B cell (primary cell): ENCODE data around the gene BTN2A1. TPM values are rescaled to one million over a fixed set of nuclear protein-coding genes. Genes with fewer than 3 reads are reported as not detected.

Experiments used
- ATAC-seq: fragments of 200-7000 bp; cut with Tn5 transposase; one replicate; pipeline ENCODE4 v1.10.0; 2021; ENCODE audit warnings: low read depth, mild to moderate bottlenecking, moderate number of reproducible peaks, moderate library complexity
- CTCF ChIA-PET: fragments of 350-600 bp; sonication (Branson Sonifier 250); formaldehyde crosslinking; loops from one replicate; lab custom pipeline; 2021; ENCODE audit warnings: antibody characterized with exemption, inconsistent platforms; lab: Charles Lee
- POLR2A ChIA-PET: fragments of 350-600 bp; sonication (Branson Sonifier 250); formaldehyde crosslinking; loops from one replicate; lab custom pipeline; 2021; ENCODE audit warnings: antibody characterized with exemption; lab: Charles Lee
- DNase-seq: peaks from one replicate; pipeline ENCODE4 v3.0.0; 2013
- H2AFZ ChIP-seq: 2 replicates; pipeline ENCODE4 v1.6.1; 2012; ENCODE audit warnings: mild to moderate bottlenecking, low read depth, low read length; ENCODE audit not compliant: insufficient read depth, poor library complexity, severe bottlenecking
- H3K27ac ChIP-seq, 2 donors: 1 replicate in 1 of 2; 2 replicates in 1 of 2; pipeline ENCODE4 v1.5.1; 2012 to 2013; ENCODE audit warnings: low read length in 2 of 2, mild to moderate bottlenecking in 2 of 2, moderate library complexity in 1 of 2
- H3K27me3 ChIP-seq, 4 experiments: fragments of 200-600 bp in 1 of 4; sonication (generic) in 1 of 4; replicated peaks in 1 of 4; 1 replicate in 2 of 4; 2 replicates in 2 of 4; pipeline versions ENCODE4 v1.6.1 to v1.7.0; 2013 to 2016; ENCODE audit warnings: low read length in 3 of 4, mild to moderate bottlenecking in 2 of 4, mixed read lengths in 1 of 4, moderate library complexity in 1 of 4; ENCODE audit not compliant: insufficient read depth in 4 of 4, control insufficient read depth in 3 of 4; ENCODE audit errors: control extremely low read depth in 1 of 4
- H3K36me3 ChIP-seq, 2 experiments: replicated peaks in 1 of 2; 1 replicate in 1 of 2; 2 replicates in 1 of 2; pipeline versions ENCODE4 v1.6.1 to v1.7.1; 2013; ENCODE audit warnings: low read length in 1 of 2; ENCODE audit not compliant: insufficient read depth in 2 of 2, control insufficient read depth in 1 of 2; ENCODE audit errors: control extremely low read depth in 1 of 2, extremely low read depth in 1 of 2
- H3K4me1 ChIP-seq, 2 donors: fragments of 200-600 bp in 1 of 2; sonication (generic) in 1 of 2; 1 replicate in 1 of 2; 2 replicates in 1 of 2; pipeline versions ENCODE4 v1.5.1 to v1.6.1; 2013 to 2017; ENCODE audit warnings: low read length in 2 of 2; ENCODE audit not compliant: control insufficient read depth in 2 of 2, insufficient read depth in 2 of 2
- H3K4me2 ChIP-seq: replicated peaks from 2 replicates; pipeline ENCODE3; 2012; ENCODE audit warnings: mild to moderate bottlenecking, low read depth, low read length; ENCODE audit not compliant: poor library complexity, severe bottlenecking
- H3K4me3 ChIP-seq, 5 experiments: fragments of 200-600 bp in 1 of 5; sonication (generic) in 1 of 5; 1 replicate in 3 of 5; 2 replicates in 2 of 5; pipeline versions ENCODE4 v1.5.1 to v1.7.0; 2011 to 2016; ENCODE audit warnings: low read length in 4 of 5, mild to moderate bottlenecking in 4 of 5, low read depth in 2 of 5, control low read depth in 1 of 5, moderate library complexity in 1 of 5; ENCODE audit not compliant: insufficient read depth in 1 of 5; ENCODE audit errors: control extremely low read depth in 1 of 5, extremely low read depth in 1 of 5
- H3K79me2 ChIP-seq: fragments of 200-600 bp; sonication (generic); one replicate; pipeline ENCODE4 v1.6.0; 2016; ENCODE audit warnings: low read length; ENCODE audit not compliant: control insufficient read depth, insufficient read depth
- H3K9ac ChIP-seq: fragments of 200-600 bp; sonication (generic); 2 replicates; pipeline ENCODE4 v1.6.1; 2017; ENCODE audit warnings: mild to moderate bottlenecking, low read length, moderate library complexity
- H3K9me3 ChIP-seq, 3 donors: one replicate each; pipeline versions ENCODE4 v1.6.1 to v1.7.1; 2013; ENCODE audit warnings: low read length in 2 of 3; ENCODE audit not compliant: control insufficient read depth in 2 of 3, insufficient read depth in 1 of 3; ENCODE audit errors: control extremely low read depth in 1 of 3
- H4K20me1 ChIP-seq: 2 replicates; pipeline ENCODE4 v1.6.0; 2012; ENCODE audit warnings: mild to moderate bottlenecking, low read length; ENCODE audit not compliant: insufficient read depth, control insufficient read depth, poor library complexity, severe bottlenecking
- H3K27ac Mint-ChIP-seq: one replicate; pipeline ENCODE4 v1.8.0; 2021; ENCODE audit warnings: mixed read lengths
- H3K27me3 Mint-ChIP-seq: one replicate; pipeline ENCODE4 v1.8.0; 2021; ENCODE audit warnings: mixed read lengths
- H3K4me1 Mint-ChIP-seq: one replicate; pipeline ENCODE4 v1.8.0; 2021; ENCODE audit warnings: mixed read lengths
- H3K4me3 Mint-ChIP-seq: one replicate; pipeline ENCODE4 v1.8.0; 2021; ENCODE audit warnings: mixed read lengths
- H3K9me3 Mint-ChIP-seq: one replicate; pipeline ENCODE4 v1.8.0; 2022; ENCODE audit warnings: mixed read lengths; ENCODE audit not compliant: insufficient read depth
- CTCF ChIP-seq: fragments of 200-600 bp; IDR thresholded peaks from one replicate; pipeline ENCODE4 v1.8.0; 2022; ENCODE audit warnings: antibody characterized with exemption, mild to moderate bottlenecking
- EZH2 ChIP-seq: IDR thresholded peaks from 2 replicates; pipeline ENCODE4 v1.6.1; 2012; ENCODE audit warnings: borderline replicate concordance, low read depth, mild to moderate bottlenecking, moderate library complexity, low read length; ENCODE audit not compliant: insufficient read depth, poor library complexity, severe bottlenecking
- WGBS: methylation state at CpG from one replicate; pipeline ENCODE4 v1.1.5; 2013; ENCODE audit warnings: missing lambda C conversion rate; ENCODE audit not compliant: insufficient coverage; 5-methylcytosine and 5-hydroxymethylcytosine counted together
- intact Hi-C: fragments of 100-400 bp; cut with micrococcal nuclease; formaldehyde crosslinking; loops from one replicate; pipeline ENCODE4 v1.10.0; 2022
- polyA plus RNA-seq: library from polyadenylated mRNA; depleted of rRNA; stranded (reverse); fragments of >200 nt; gene quantifications from 2 replicates; pipeline ENCODE4 v1.2.3, GENCODE V29; 2012
- total RNA-seq, 2 donors: library from RNA; stranded (reverse); fragments of 120-200 nt in 1 of 2; gene quantifications; 1 replicate in 1 of 2; 2 replicates in 1 of 2; pipeline versions ENCODE4 v1.2.3 to v1.2.4, GENCODE V29; 2013 to 2022

BTN2A1 gene
- total and polyA plus RNA-seq, 2 donors (not counting 1 experiment from before 2014, with no cell fraction given) = 55.1 to 69.6 TPM

- intact Hi-C loops = loop anchor here (1.0 to 5.0 kb wide), 5 partner anchors 19 to 117 kb away; partner anchors contain the start of genes BTN2A1, BTN2A2, BTN3A1 and BTN3A3
- H4K20me1 ChIP-seq = no peaks in the 10 kb centered on the region
- POLR2A ChIA-PET = interaction anchor here (0.6 to 1.0 kb wide), 2 partner anchors 14 to 47 kb away, joined by 4 to 14 read pairs; no protein-coding TSS in a partner anchor
- Mint-ChIP-seq H3K27ac (peak overlapping the region; percentile 70), H3K27me3 (no peaks in the 10 kb centered on the region), H3K4me3 (no peak overlapping the region), H3K4me1 (peaks cover 5% of the 10 kb centered on the region), H3K9me3 (peaks cover 7% of the 10 kb centered on the region)
- H3K27me3 ChIP-seq = no peaks in the 10 kb centered on the region
- H3K4me1 ChIP-seq = peaks cover 6 to 14% of the 10 kb centered on the region in 2 donors
- peak; percentile 80 for DNase-seq
- H3K79me2 ChIP-seq = no peaks in the 10 kb centered on the region
- H3K4me3 ChIP-seq = peak overlapping the region; percentile 85 to 97 (median 95)
- peak; percentile 93 for ATAC-seq
- H3K9ac ChIP-seq = peak overlapping the region; percentile 88
- H3K27ac ChIP-seq = peak overlapping the region; percentile 57 to 70
- CTCF ChIA-PET = interaction anchor here (0.9 to 1.1 kb wide), 3 partner anchors 33 to 80 kb away, joined by 4 to 5 read pairs (median 4); no protein-coding TSS in a partner anchor
- no peak for TF ChIP-seq EZH2
- TF ChIP-seq CTCF = no peak
- peak overlapping the region; percentile 97 for H2AFZ ChIP-seq
- under 1% methylated on average over 20 of the region's 31 CpGs for WGBS
- no peaks in the 10 kb centered on the region for H3K36me3 ChIP-seq
- peak overlapping the region; percentile 72 for H3K4me2 ChIP-seq
- H3K9me3 ChIP-seq = peaks cover 4 to 20% (median 8%) of the 10 kb centered on the region in 3 donors
Observed at GRCh38 chr6:26421259-26422144, 36.3 kb upstream of the BTN2A1 start.
